WTC11 (cell line): ENCODE results near the gene IRF2BP2. TPM values are rescaled to one million over a fixed set of nuclear protein-coding genes. Genes with fewer than 3 reads are reported as not detected.

Experiments
- ATAC-seq: fragments of 200-7000 bp; cut with Tn5 transposase; 2 replicates; pipeline ENCODE4 v1.10.0; 2021; ENCODE audit warnings: mild to moderate bottlenecking, moderate library complexity
- CTCF ChIA-PET: fragments of 300-600 bp; sonication (Branson Sonifier 250); formaldehyde crosslinking; loops from one replicate; lab custom pipeline; 2021; ENCODE audit warnings: antibody characterized with exemption; lab: Charles Lee
- POLR2A ChIA-PET: fragments of 350-600 bp; sonication (Branson Sonifier 250); formaldehyde crosslinking; loops from one replicate; lab custom pipeline; 2021; ENCODE audit warnings: antibody characterized with exemption; lab: Charles Lee
- DNase-seq: peaks from one replicate; pipeline ENCODE4 v3.0.0; 2021; ENCODE audit warnings: low spot score
- H3K27ac Mint-ChIP-seq: 2 replicates; pipeline ENCODE4 v1.8.0; 2021; ENCODE audit warnings: mixed read lengths
- H3K27me3 Mint-ChIP-seq: 2 replicates; pipeline ENCODE4 v1.8.0; 2021; ENCODE audit warnings: low read depth, mild to moderate bottlenecking, moderate library complexity, mixed read lengths
- H3K36me3 Mint-ChIP-seq: 2 replicates; pipeline ENCODE4 v1.8.0; 2021; ENCODE audit warnings: mixed read lengths
- H3K4me1 Mint-ChIP-seq: 2 replicates; pipeline ENCODE4 v1.8.0; 2022; ENCODE audit warnings: mixed read lengths
- H3K4me3 Mint-ChIP-seq: 2 replicates; pipeline ENCODE4 v1.8.0; 2021; ENCODE audit warnings: mild to moderate bottlenecking, moderate library complexity, mixed read lengths
- H3K9me3 Mint-ChIP-seq: 2 replicates; pipeline ENCODE4 v1.8.0; 2021; ENCODE audit warnings: mixed read lengths
- AR ChIP-seq: fragments of 250-450 bp; sonication (Bioruptor Pico); IDR thresholded peaks from 2 replicates; pipeline ENCODE4 v1.9.0; 2021; ENCODE audit warnings: mild to moderate bottlenecking
- ATF3 ChIP-seq: sonication (generic); formaldehyde crosslinking; conservative IDR thresholded peaks from 2 replicates; pipeline ENCODE4 v1.8.1; 2022; ENCODE audit warnings: mild to moderate bottlenecking, missing genetic modification reagents
- CREB1 ChIP-seq: sonication (generic); formaldehyde crosslinking; IDR thresholded peaks from 2 replicates; pipeline ENCODE4 v1.8.0; 2023; ENCODE audit warnings: mild to moderate bottlenecking, missing genetic modification reagents
- FOXK1 ChIP-seq: sonication (generic); formaldehyde crosslinking; IDR thresholded peaks from 2 replicates; pipeline ENCODE4 v1.8.0; 2022; ENCODE audit warnings: mild to moderate bottlenecking, moderate library complexity, missing genetic modification reagents
- FOXP1 ChIP-seq: sonication (generic); formaldehyde crosslinking; IDR thresholded peaks from 2 replicates; pipeline ENCODE4 v1.8.0; 2022; ENCODE audit warnings: missing genetic modification reagents, mild to moderate bottlenecking, moderate library complexity, borderline replicate concordance
- GABPB1 ChIP-seq: sonication (generic); formaldehyde crosslinking; IDR thresholded peaks from 2 replicates; pipeline ENCODE4 v1.8.1; 2023; ENCODE audit warnings: mild to moderate bottlenecking, missing genetic modification reagents
- GRHL2 ChIP-seq: fragments of 250-450 bp; sonication (Bioruptor Pico); IDR thresholded peaks from 2 replicates; pipeline ENCODE4 v1.8.0; 2022; ENCODE audit warnings: mild to moderate bottlenecking, moderate library complexity; ENCODE audit not compliant: insufficient replicate concordance, severe bottlenecking
- HMGA2 ChIP-seq: fragments of 250-450 bp; sonication (Bioruptor Pico); IDR thresholded peaks from 2 replicates; pipeline ENCODE4 v1.4.0; 2021; ENCODE audit warnings: mild to moderate bottlenecking, moderate library complexity
- KAT7 ChIP-seq: sonication (generic); formaldehyde crosslinking; IDR thresholded peaks from 2 replicates; pipeline ENCODE4 v1.8.1; 2023; ENCODE audit warnings: missing genetic modification reagents, mild to moderate bottlenecking, borderline replicate concordance
- NFATC4 ChIP-seq: fragments of 250-450 bp; sonication (Bioruptor Pico); IDR thresholded peaks from 2 replicates; pipeline ENCODE4 v1.9.0; 2021; ENCODE audit warnings: mild to moderate bottlenecking
- NR2C2 ChIP-seq: sonication (generic); formaldehyde crosslinking; IDR thresholded peaks from 2 replicates; pipeline ENCODE4 v1.8.0; 2022; ENCODE audit warnings: mild to moderate bottlenecking, missing genetic modification reagents
- RELA ChIP-seq: sonication (generic); formaldehyde crosslinking; IDR thresholded peaks from 2 replicates; pipeline ENCODE4 v1.8.1; 2022; ENCODE audit warnings: missing genetic modification reagents, mild to moderate bottlenecking, borderline replicate concordance
- RORB ChIP-seq: fragments of 250-450 bp; sonication (Bioruptor Pico); IDR thresholded peaks from 2 replicates; pipeline ENCODE4 v1.9.0; 2021; ENCODE audit warnings: mild to moderate bottlenecking
- SMAD3 ChIP-seq: sonication (generic); formaldehyde crosslinking; IDR thresholded peaks from 2 replicates; pipeline ENCODE4 v1.8.0; 2022; ENCODE audit warnings: missing genetic modification reagents, mild to moderate bottlenecking, borderline replicate concordance
- SP1 ChIP-seq: sonication (generic); formaldehyde crosslinking; conservative IDR thresholded peaks from 2 replicates; pipeline ENCODE4 v1.8.1; 2022; ENCODE audit warnings: missing genetic modification reagents
- ZNF263 ChIP-seq: sonication (generic); formaldehyde crosslinking; IDR thresholded peaks from 2 replicates; pipeline ENCODE4 v1.8.1; 2022; ENCODE audit warnings: low read depth, mild to moderate bottlenecking, moderate library complexity, missing genetic modification reagents
- ZNF396 ChIP-seq: fragments of 250-450 bp; sonication (Bioruptor Pico); IDR thresholded peaks from 2 replicates; pipeline ENCODE4 v1.8.0; 2021; ENCODE audit warnings: mild to moderate bottlenecking, moderate library complexity, borderline replicate concordance
- ZNF512 ChIP-seq: sonication (generic); formaldehyde crosslinking; IDR thresholded peaks from 2 replicates; pipeline ENCODE4 v1.8.1; 2022; ENCODE audit warnings: missing genetic modification reagents, borderline replicate concordance
- ZNF671 ChIP-seq: fragments of 250-450 bp; sonication (Bioruptor Pico); IDR thresholded peaks from 2 replicates; pipeline ENCODE4 v1.8.0; 2021; ENCODE audit warnings: mild to moderate bottlenecking
- total RNA-seq: library from RNA; stranded (reverse); gene quantifications from 3 replicates; pipeline ENCODE4 v1.2.3, GENCODE V29; 2021
- TF ChIP-seq, protein P1 (sequence below): fragments of 250-450 bp; sonication (Bioruptor Pico); IDR thresholded peaks from 2 replicates; pipeline ENCODE4 v1.8.0; 2021; ENCODE audit warnings: mild to moderate bottlenecking
- TF ChIP-seq, protein P2 (sequence below): fragments of 200-600 bp; IDR thresholded peaks from 2 replicates; pipeline ENCODE4 v1.8.0; 2022; ENCODE audit warnings: antibody characterized with exemption

IRF2BP2 gene
- total RNA-seq, 1 experiment from 2014 or later = 70.9 TPM

GRCh38 chr1:234585330-234586055 is 24.5 kb downstream of the IRF2BP2 start (continued):
- TF ChIP-seq, protein P1, sequence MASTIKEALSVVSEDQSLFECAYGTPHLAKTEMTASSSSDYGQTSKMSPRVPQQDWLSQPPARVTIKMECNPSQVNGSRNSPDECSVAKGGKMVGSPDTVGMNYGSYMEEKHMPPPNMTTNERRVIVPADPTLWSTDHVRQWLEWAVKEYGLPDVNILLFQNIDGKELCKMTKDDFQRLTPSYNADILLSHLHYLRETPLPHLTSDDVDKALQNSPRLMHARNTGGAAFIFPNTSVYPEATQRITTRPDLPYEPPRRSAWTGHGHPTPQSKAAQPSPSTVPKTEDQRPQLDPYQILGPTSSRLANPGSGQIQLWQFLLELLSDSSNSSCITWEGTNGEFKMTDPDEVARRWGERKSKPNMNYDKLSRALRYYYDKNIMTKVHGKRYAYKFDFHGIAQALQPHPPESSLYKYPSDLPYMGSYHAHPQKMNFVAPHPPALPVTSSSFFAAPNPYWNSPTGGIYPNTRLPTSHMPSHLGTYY (CRISPR knock-in tag) = no peak
- TF ChIP-seq FOXK1 (CRISPR knock-in tag) (no peak), GRHL2 (no peak), ZNF396 (no peak)
- TF ChIP-seq, all 79 proteins: peak for 0

GRCh38 chr1:234584926-234585325 is 25.1 kb downstream of the IRF2BP2 start:
- H3K4me3 Mint-ChIP-seq = no peak overlapping the region
- no peaks in the 10 kb centered on the region for H3K36me3 Mint-ChIP-seq
- H3K27me3 Mint-ChIP-seq = no peaks in the 10 kb centered on the region; the same call in 1 of the 2 replicates
- TF ChIP-seq FOXP1 = no peak
- no peak for TF ChIP-seq HMGA2 (CRISPR knock-in tag)
- no peak for TF ChIP-seq ZNF512
- no peak for TF ChIP-seq RORB
- no peak for TF ChIP-seq SMAD3 (CRISPR knock-in tag)
- TF ChIP-seq RELA (CRISPR knock-in tag) = no peak
- TF ChIP-seq, protein P2, sequence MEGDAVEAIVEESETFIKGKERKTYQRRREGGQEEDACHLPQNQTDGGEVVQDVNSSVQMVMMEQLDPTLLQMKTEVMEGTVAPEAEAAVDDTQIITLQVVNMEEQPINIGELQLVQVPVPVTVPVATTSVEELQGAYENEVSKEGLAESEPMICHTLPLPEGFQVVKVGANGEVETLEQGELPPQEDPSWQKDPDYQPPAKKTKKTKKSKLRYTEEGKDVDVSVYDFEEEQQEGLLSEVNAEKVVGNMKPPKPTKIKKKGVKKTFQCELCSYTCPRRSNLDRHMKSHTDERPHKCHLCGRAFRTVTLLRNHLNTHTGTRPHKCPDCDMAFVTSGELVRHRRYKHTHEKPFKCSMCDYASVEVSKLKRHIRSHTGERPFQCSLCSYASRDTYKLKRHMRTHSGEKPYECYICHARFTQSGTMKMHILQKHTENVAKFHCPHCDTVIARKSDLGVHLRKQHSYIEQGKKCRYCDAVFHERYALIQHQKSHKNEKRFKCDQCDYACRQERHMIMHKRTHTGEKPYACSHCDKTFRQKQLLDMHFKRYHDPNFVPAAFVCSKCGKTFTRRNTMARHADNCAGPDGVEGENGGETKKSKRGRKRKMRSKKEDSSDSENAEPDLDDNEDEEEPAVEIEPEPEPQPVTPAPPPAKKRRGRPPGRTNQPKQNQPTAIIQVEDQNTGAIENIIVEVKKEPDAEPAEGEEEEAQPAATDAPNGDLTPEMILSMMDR = no peak
- no peak for TF ChIP-seq NFATC4 (CRISPR knock-in tag)
- no peak for TF ChIP-seq ATF3 (CRISPR knock-in tag)
- TF ChIP-seq GABPB1 (CRISPR knock-in tag) = no peak
- no peak for TF ChIP-seq NR2C2 (CRISPR knock-in tag)
- TF ChIP-seq ZNF671 (CRISPR knock-in tag) = no peak
- TF ChIP-seq CREB1 (CRISPR knock-in tag) = no peak
- TF ChIP-seq KAT7 (CRISPR knock-in tag) = no peak
- TF ChIP-seq SP1 = no peak
- TF ChIP-seq AR (CRISPR knock-in tag) = no peak
- no peak for TF ChIP-seq ZNF263 (CRISPR knock-in tag)
- no peaks in the 10 kb centered on the region for H3K4me1 Mint-ChIP-seq
- no peak for DNase-seq
- H3K9me3 Mint-ChIP-seq = no peaks in the 10 kb centered on the region; the same call in 1 of the 2 replicates
- peak; percentile 34; the same call in 1 of the 2 replicates for ATAC-seq
- CTCF ChIA-PET = interaction anchor here (0.6 to 1.3 kb wide), 6 partner anchors 13 to 508 kb away, joined by 3 to 6 read pairs (median 5); no protein-coding TSS in a partner anchor
- POLR2A ChIA-PET = interaction anchor here (0.7 kb wide), 1 partner anchor 15 kb away, joined by 4 read pairs; no protein-coding TSS in a partner anchor
- no peak overlapping the region for H3K27ac Mint-ChIP-seq
